HEK293T (cell line): Measurements from ENCODE around the gene LSAMP.

Experiments
- BHLHE40 ChIP-seq: fragments of 450-650 bp; IDR thresholded peaks from 2 replicates; pipeline ENCODE4 v1.6.1; 2016; ENCODE audit warnings: mild to moderate bottlenecking, moderate library complexity, borderline replicate concordance
- FOXK2 ChIP-seq: fragments of 450-650 bp; IDR thresholded peaks from 2 replicates; pipeline ENCODE4 v1.6.1; 2016; ENCODE audit warnings: mild to moderate bottlenecking
- FOXM1 ChIP-seq: fragments of 450-650 bp; IDR thresholded peaks from 2 replicates; pipeline ENCODE4 v1.6.1; 2017; ENCODE audit warnings: mild to moderate bottlenecking, borderline replicate concordance
- HDGF ChIP-seq: fragments of 450-650 bp; IDR thresholded peaks from 2 replicates; pipeline ENCODE4 v1.6.1; 2017; ENCODE audit warnings: antibody characterized with exemption, borderline replicate concordance
- L3MBTL2 ChIP-seq: fragments of 450-650 bp; conservative IDR thresholded peaks from 2 replicates; pipeline ENCODE4 v1.6.1; 2016; ENCODE audit warnings: mild to moderate bottlenecking
- NFRKB ChIP-seq: fragments of 450-650 bp; IDR thresholded peaks from 2 replicates; pipeline ENCODE4 v1.6.1; 2016; ENCODE audit warnings: mild to moderate bottlenecking, moderate library complexity
- SP1 ChIP-seq: fragments of 450-650 bp; IDR thresholded peaks from 2 replicates; pipeline ENCODE4 v1.6.1; 2017

DNA sequence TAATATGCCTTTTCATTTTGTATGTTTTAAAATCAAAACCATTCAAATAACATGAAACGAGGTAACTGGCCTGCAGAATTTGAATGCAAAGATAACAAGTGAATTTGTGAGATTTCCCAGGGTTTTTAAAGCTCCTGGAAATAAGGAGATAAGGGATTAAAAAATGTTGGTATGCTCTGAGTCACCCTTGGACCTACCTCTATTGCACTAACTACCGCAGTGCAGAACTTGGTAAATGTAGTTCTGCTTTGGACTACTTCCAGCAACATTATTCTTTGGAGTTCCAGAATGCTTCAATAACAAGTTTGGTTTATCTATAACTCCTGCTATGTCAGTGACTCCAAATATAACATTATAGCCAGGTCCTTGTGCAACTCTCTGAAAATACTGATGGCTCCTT lies 620.2 kb downstream of the LSAMP start:
- TF ChIP-seq SP1: no peak
- no peak for TF ChIP-seq BHLHE40
- no peak for TF ChIP-seq NFRKB
- no peak for TF ChIP-seq HDGF
- no peak for TF ChIP-seq L3MBTL2
- TF ChIP-seq FOXK2: no peak
- no peak for TF ChIP-seq FOXM1
